Kidney epithelial cell (primary cell): Measurements from ENCODE around the gene RASGEF1B. TPM values are rescaled to one million over a fixed set of nuclear protein-coding genes. Genes with fewer than 3 reads are reported as not detected.

Source experiments
- DNase-seq: peaks from one replicate; pipeline ENCODE4 v3.0.0-alpha.2; 2010; ENCODE audit warnings: low read depth
- H3K27me3 ChIP-seq: 2 replicates; pipeline ENCODE4 v1.6.0; 2011; ENCODE audit warnings: low read length; ENCODE audit not compliant: control insufficient read depth, insufficient read depth
- H3K36me3 ChIP-seq: 2 replicates; pipeline ENCODE4 v1.5.1; 2011; ENCODE audit warnings: low read length; ENCODE audit not compliant: control insufficient read depth, insufficient read depth
- H3K4me3 ChIP-seq: 2 replicates; pipeline ENCODE4 v1.5.1; 2011; ENCODE audit warnings: low read depth, mild to moderate bottlenecking, control low read depth, low read length
- CTCF ChIP-seq: IDR thresholded peaks from 2 replicates; pipeline ENCODE4 v1.5.1; 2011; ENCODE audit warnings: mild to moderate bottlenecking, moderate library complexity, low read length, control low read depth, inconsistent platforms; ENCODE audit not compliant: insufficient read depth, poor library complexity, severe bottlenecking
- total RNA-seq: library from RNA; depleted of rRNA; stranded (reverse); fragments of >200 nt; gene quantifications from 2 replicates; pipeline ENCODE4 v1.2.3, GENCODE V29; 2015

Gene RASGEF1B
- total RNA-seq, 1 donor from 2014 or later = 14.0 TPM

- H3K36me3 ChIP-seq = no peaks in the 10 kb centered on the region
- H3K4me3 ChIP-seq = no peak overlapping the region
- TF ChIP-seq CTCF = no peak
- no peaks in the 10 kb centered on the region for H3K27me3 ChIP-seq
- DNase-seq = no peak
Measured at GRCh38 chr4:81442484-81443085, 29.1 kb downstream of the RASGEF1B start.

GRCh38 chr4:81440949-81441348 lies 30.8 kb downstream of the RASGEF1B start:
- no peak overlapping the region for H3K4me3 ChIP-seq
- no peaks in the 10 kb centered on the region for H3K27me3 ChIP-seq
- DNase-seq = no peak
- no peaks in the 10 kb centered on the region for H3K36me3 ChIP-seq
- no peak for TF ChIP-seq CTCF

GRCh38 chr4:81436941-81437574 lies 34.6 kb downstream of the RASGEF1B start:
- H3K4me3 ChIP-seq = no peak overlapping the region
- H3K36me3 ChIP-seq = no peaks in the 10 kb centered on the region
- H3K27me3 ChIP-seq = no peaks in the 10 kb centered on the region
- no peak for TF ChIP-seq CTCF
- DNase-seq = no peak

DNA sequence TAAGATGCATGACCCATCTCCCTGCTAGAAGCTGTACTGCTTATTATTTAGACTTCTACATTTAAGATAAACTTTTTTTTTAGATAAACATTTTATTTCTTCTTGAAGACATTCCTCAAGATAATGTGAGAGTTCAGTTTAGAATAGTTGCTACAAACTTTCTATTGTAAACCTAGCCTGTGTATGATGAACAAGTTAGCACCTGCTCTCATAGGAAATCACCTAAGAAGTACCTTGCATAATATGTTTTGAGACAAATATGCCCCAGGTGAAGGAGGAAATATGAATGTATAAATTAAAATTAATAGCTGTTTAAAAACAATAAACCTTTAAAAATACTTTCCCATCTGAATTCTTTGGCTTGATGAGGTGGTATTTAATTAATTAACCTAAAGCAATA lies 35.6 kb downstream of the RASGEF1B start:
- DNase-seq = no peak
- Histone ChIP-seq H3K36me3 (no peaks in the 10 kb centered on the region), H3K4me3 (no peak overlapping the region), H3K27me3 (no peaks in the 10 kb centered on the region)
- TF ChIP-seq CTCF = no peak

DNA sequence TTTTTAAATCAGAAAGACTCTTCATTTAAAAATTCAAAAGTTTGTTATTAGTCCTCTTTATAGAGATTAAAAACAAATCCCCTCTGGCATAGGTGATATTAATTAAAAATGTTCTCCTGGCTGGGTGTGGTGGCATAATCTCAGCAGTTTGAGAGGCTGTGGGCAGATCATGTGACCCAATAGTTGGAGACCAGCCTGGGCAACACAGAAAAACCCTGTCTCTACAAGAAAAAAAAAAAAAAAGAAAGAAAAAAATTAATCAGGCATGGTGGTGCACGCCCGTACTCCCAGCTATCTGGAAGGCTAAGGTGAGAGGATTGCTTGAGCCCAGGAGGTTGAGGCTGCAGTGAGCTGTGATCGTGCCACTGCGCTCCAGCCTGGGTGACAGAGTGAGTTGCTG lies 38.9 kb downstream of the RASGEF1B start:
- H3K4me3 ChIP-seq = no peak overlapping the region
- no peaks in the 10 kb centered on the region for H3K27me3 ChIP-seq
- peaks cover 1% of the 10 kb centered on the region for H3K36me3 ChIP-seq
- no peak for TF ChIP-seq CTCF
- no peak for DNase-seq

- no peak for DNase-seq
- Histone ChIP-seq H3K27me3 (no peaks in the 10 kb centered on the region), H3K36me3 (peaks cover 1% of the 10 kb centered on the region), H3K4me3 (no peak overlapping the region)
- TF ChIP-seq CTCF = no peak
Measured at GRCh38 chr4:81431971-81432370, 39.7 kb downstream of the RASGEF1B start.
